Neural cell (in vitro differentiated cells): Measurements from ENCODE around the gene ZNF33B. TPM values are rescaled to one million over a fixed set of nuclear protein-coding genes. Genes with fewer than 3 reads are reported as not detected.

ENCODE experiments used
- H2AFZ ChIP-seq: fragments of 200-600, 300-800 bp; sonication (generic), shearing (Covaris generic); 2 replicates; pipeline ENCODE4 v1.6.0; 2014; ENCODE audit warnings: low read depth, mild to moderate bottlenecking, antibody characterized with exemption, low read length, moderate library complexity
- H3F3A ChIP-seq: fragments of 200-600 bp; shearing (Covaris generic); 2 replicates; pipeline ENCODE4 v1.6.1; 2016; ENCODE audit warnings: mild to moderate bottlenecking, moderate library complexity, mixed read lengths, antibody characterized with exemption, low read length; ENCODE audit not compliant: insufficient read depth, poor library complexity, severe bottlenecking
- H3K27ac ChIP-seq: fragments of 200-600, 300-800 bp; sonication (generic), shearing (Covaris generic); 2 replicates; pipeline ENCODE4 v1.5.1; 2014; ENCODE audit warnings: mild to moderate bottlenecking, low read length, moderate library complexity
- H3K27me3 ChIP-seq: fragments of 300-800, 200-600 bp; sonication (generic), shearing (Covaris generic); 2 replicates; pipeline ENCODE4 v1.6.0; 2014; ENCODE audit warnings: mild to moderate bottlenecking, low read depth, low read length, moderate library complexity; ENCODE audit not compliant: insufficient read depth
- H3K36me3 ChIP-seq: fragments of 300-800, 200-600 bp; sonication (generic), shearing (Covaris generic); 2 replicates; pipeline ENCODE4 v1.5.1; 2014; ENCODE audit warnings: mild to moderate bottlenecking, antibody characterized with exemption, low read length, moderate library complexity; ENCODE audit not compliant: insufficient read depth
- H3K4me2 ChIP-seq: fragments of 300-800, 200-600 bp; sonication (generic), shearing (Covaris generic); 2 replicates; pipeline ENCODE4 v1.6.0; 2014; ENCODE audit warnings: mild to moderate bottlenecking, low read length
- H3K4me3 ChIP-seq: fragments of 300-800, 200-600 bp; sonication (generic), shearing (Covaris generic); 2 replicates; pipeline ENCODE4 v1.5.1; 2014; ENCODE audit warnings: mild to moderate bottlenecking, low read length, moderate library complexity
- H3K79me2 ChIP-seq: fragments of 200-600 bp; shearing (Covaris generic); replicated peaks from 2 replicates; pipeline ENCODE4 v1.6.0; 2014; ENCODE audit warnings: mild to moderate bottlenecking, low read length, moderate library complexity; ENCODE audit not compliant: insufficient read depth
- H3K9ac ChIP-seq: fragments of 300-800, 200-600 bp; sonication (generic), shearing (Covaris generic); 2 replicates; pipeline ENCODE4 v1.6.1; 2016; ENCODE audit warnings: mild to moderate bottlenecking, low read length, mixed read lengths
- H3K9me2 ChIP-seq: fragments of 200-600 bp; shearing (Covaris generic); 2 replicates; pipeline ENCODE4 v1.6.1; 2016; ENCODE audit warnings: mild to moderate bottlenecking, low read length, mixed read lengths; ENCODE audit not compliant: insufficient read depth
- H3K9me3 ChIP-seq: fragments of 200-600, 300-800 bp; sonication (generic), shearing (Covaris generic); 2 replicates; pipeline ENCODE4 v1.6.1; 2016; ENCODE audit warnings: mild to moderate bottlenecking, mixed run types, low read length, moderate library complexity, mixed read lengths
- H4K20me1 ChIP-seq: fragments of 200-600 bp; shearing (Covaris generic); 2 replicates; pipeline ENCODE4 v1.6.1; 2016; ENCODE audit warnings: mild to moderate bottlenecking, mixed run types; ENCODE audit not compliant: insufficient read depth
- EP300 ChIP-seq: fragments of 450-650 bp; conservative IDR thresholded peaks from 2 replicates; pipeline ENCODE4 v1.6.1; 2014; ENCODE audit warnings: antibody characterized with exemption, mild to moderate bottlenecking, moderate library complexity; ENCODE audit not compliant: poor library complexity, severe bottlenecking
- EZH2 ChIP-seq: fragments of 200-600, 300-800 bp; shearing (Covaris generic), sonication (generic); IDR thresholded peaks from 2 replicates; pipeline ENCODE4 v1.6.1; 2014; ENCODE audit warnings: antibody characterized with exemption, low read length, borderline replicate concordance, mild to moderate bottlenecking; ENCODE audit not compliant: insufficient read depth, poor library complexity, severe bottlenecking
- MXI1 ChIP-seq: fragments of 450-650 bp; conservative IDR thresholded peaks from 2 replicates; pipeline ENCODE4 v1.6.1; 2014; ENCODE audit warnings: antibody characterized with exemption, mild to moderate bottlenecking; ENCODE audit not compliant: poor library complexity, severe bottlenecking
- POLR2AphosphoS5 ChIP-seq: IDR thresholded peaks from 2 replicates; pipeline ENCODE4 v1.6.1; 2012
- RAD21 ChIP-seq: fragments of 450-650 bp; conservative IDR thresholded peaks from 2 replicates; pipeline ENCODE4 v1.6.1; 2014; ENCODE audit warnings: antibody characterized with exemption, mild to moderate bottlenecking, moderate library complexity
- REST ChIP-seq: IDR thresholded peaks from 2 replicates; pipeline ENCODE4 v1.6.1; 2012; ENCODE audit warnings: borderline replicate concordance
- SMC3 ChIP-seq: fragments of 450-650 bp; conservative IDR thresholded peaks from 2 replicates; pipeline ENCODE4 v1.6.1; 2014; ENCODE audit warnings: antibody characterized with exemption, mild to moderate bottlenecking, moderate library complexity; ENCODE audit not compliant: poor library complexity
- TAF1 ChIP-seq: IDR thresholded peaks from 2 replicates; pipeline ENCODE4 v1.6.1; 2012; ENCODE audit warnings: low read depth
- polyA plus RNA-seq: library from polyadenylated mRNA; depleted of rRNA; stranded (reverse); fragments of >200 nt; gene quantifications from 2 replicates; pipeline ENCODE4 v1.2.3, GENCODE V29; 2014
- TF ChIP-seq, protein P1 (sequence below): fragments of 450-650 bp; IDR thresholded peaks from 2 replicates; pipeline ENCODE4 v1.5.1; 2014; ENCODE audit warnings: antibody characterized with exemption, mild to moderate bottlenecking, moderate library complexity; ENCODE audit not compliant: poor library complexity, severe bottlenecking

Gene ZNF33B
- polyA plus RNA-seq, 1 donor from 2014 or later, result 50.0 TPM

DNA sequence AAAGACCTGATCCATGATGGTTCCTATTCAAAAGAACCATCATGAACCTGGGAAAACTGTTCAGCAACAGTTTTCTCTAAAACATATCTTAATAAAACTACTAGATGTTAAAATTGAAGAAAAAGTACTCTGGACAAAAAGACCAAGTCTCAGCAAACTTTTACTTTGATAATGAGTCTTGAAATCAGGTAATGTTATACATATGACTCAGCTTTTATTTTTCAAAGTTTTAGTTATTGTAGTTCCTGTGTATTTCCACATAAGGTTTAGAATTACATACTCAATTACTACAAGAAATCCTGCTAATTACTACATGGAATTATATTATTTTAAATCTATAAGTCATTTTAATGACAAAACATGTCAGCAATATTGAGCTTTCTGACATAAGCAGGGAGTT is 42.2 kb downstream of the ZNF33B start:
- Histone ChIP-seq H3K9me3 (peaks cover 15% of the 10 kb centered on the region), H4K20me1 (no peaks in the 10 kb centered on the region), H3K27me3 (no peaks in the 10 kb centered on the region), H3K9ac (no peak overlapping the region), H3K27ac (no peak overlapping the region), H3F3A (no peaks in the 10 kb centered on the region), H3K4me2 (no peak overlapping the region), H3K36me3 (peaks cover 20% of the 10 kb centered on the region), H2AFZ (no peak overlapping the region), H3K4me3 (no peak overlapping the region), H3K9me2 (no peaks in the 10 kb centered on the region), H3K79me2 (no peaks in the 10 kb centered on the region)
- TF ChIP-seq SMC3, result no peak
- no peak for TF ChIP-seq TAF1
- TF ChIP-seq, protein P1, sequence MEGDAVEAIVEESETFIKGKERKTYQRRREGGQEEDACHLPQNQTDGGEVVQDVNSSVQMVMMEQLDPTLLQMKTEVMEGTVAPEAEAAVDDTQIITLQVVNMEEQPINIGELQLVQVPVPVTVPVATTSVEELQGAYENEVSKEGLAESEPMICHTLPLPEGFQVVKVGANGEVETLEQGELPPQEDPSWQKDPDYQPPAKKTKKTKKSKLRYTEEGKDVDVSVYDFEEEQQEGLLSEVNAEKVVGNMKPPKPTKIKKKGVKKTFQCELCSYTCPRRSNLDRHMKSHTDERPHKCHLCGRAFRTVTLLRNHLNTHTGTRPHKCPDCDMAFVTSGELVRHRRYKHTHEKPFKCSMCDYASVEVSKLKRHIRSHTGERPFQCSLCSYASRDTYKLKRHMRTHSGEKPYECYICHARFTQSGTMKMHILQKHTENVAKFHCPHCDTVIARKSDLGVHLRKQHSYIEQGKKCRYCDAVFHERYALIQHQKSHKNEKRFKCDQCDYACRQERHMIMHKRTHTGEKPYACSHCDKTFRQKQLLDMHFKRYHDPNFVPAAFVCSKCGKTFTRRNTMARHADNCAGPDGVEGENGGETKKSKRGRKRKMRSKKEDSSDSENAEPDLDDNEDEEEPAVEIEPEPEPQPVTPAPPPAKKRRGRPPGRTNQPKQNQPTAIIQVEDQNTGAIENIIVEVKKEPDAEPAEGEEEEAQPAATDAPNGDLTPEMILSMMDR, result no peak
- TF ChIP-seq EP300, result no peak
- no peak for TF ChIP-seq POLR2AphosphoS5
- no peak for TF ChIP-seq MXI1
- TF ChIP-seq RAD21, result no peak
- no peak for TF ChIP-seq REST
- no peak for TF ChIP-seq EZH2

DNA sequence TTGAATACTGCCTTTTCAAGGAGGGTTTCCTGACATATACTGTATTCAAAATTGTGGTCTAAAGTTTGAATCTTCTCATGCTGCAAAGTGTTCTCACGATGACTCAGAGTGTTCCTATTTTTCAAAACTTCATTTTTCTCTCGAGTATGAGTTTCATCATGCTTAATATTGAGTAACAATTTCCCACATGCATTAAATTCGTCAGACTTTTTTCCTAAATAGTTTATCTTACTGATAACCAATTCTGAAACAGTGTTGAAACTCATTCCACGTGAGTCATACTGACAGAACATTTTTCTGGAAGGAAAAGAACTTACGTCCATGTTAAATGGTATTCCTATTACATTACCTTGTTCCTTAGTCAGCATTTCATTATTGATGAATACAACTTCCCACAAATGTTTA is 44.1 kb downstream of the ZNF33B start:
- Histone ChIP-seq H3K4me2 (no peak overlapping the region), H3K9me3 (peaks cover 15% of the 10 kb centered on the region), H4K20me1 (no peaks in the 10 kb centered on the region), H3K9ac (no peak overlapping the region), H3K9me2 (no peaks in the 10 kb centered on the region), H3K4me3 (no peak overlapping the region), H3K27me3 (no peaks in the 10 kb centered on the region), H3K36me3 (peaks cover 20% of the 10 kb centered on the region), H3K27ac (no peak overlapping the region), H2AFZ (no peak overlapping the region), H3K79me2 (no peaks in the 10 kb centered on the region), H3F3A (no peaks in the 10 kb centered on the region)
- no peak for TF ChIP-seq MXI1

DNA sequence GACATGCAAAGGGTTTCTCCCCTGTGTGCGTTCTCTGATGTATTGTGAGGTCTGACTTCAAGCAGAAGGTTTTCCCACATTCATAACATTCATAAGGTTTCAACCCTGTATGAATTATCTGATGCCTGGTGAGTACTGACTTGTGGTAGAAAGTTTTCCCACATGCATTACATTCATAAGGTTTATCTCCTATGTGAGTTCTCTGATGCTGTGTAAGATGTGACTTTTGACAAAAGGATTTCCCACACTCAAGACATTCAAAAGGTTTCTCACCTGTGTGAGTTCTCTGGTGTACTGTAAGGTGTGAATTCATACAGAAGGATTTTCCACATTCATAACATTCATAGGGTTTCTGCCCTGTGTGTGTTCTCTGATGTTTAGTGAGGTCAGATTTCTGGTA is 45.1 kb downstream of the ZNF33B start:
- Histone ChIP-seq H3K9me2 (no peaks in the 10 kb centered on the region), H2AFZ (no peak overlapping the region), H3F3A (no peaks in the 10 kb centered on the region), H3K9me3 (peaks cover 15% of the 10 kb centered on the region), H3K36me3 (peaks cover 18% of the 10 kb centered on the region), H4K20me1 (no peaks in the 10 kb centered on the region), H3K27me3 (no peaks in the 10 kb centered on the region), H3K4me3 (no peak overlapping the region), H3K9ac (no peak overlapping the region), H3K27ac (no peak overlapping the region), H3K79me2 (no peaks in the 10 kb centered on the region), H3K4me2 (no peak overlapping the region)
- TF ChIP-seq SMC3, result no peak
- no peak for TF ChIP-seq TAF1
- TF ChIP-seq POLR2AphosphoS5, result no peak
- no peak for TF ChIP-seq EZH2
- TF ChIP-seq MXI1, result no peak
- TF ChIP-seq RAD21, result no peak
- TF ChIP-seq, protein P1, result no peak
- no peak for TF ChIP-seq REST
- TF ChIP-seq EP300, result no peak
